B cell (primary cell): ENCODE data around the gene GALNT17. TPM values are rescaled to one million over a fixed set of nuclear protein-coding genes. Genes with fewer than 3 reads are reported as not detected.

Experiments used
- ATAC-seq: fragments of 200-7000 bp; cut with Tn5 transposase; one replicate; pipeline ENCODE4 v1.10.0; 2021; ENCODE audit warnings: low read depth, mild to moderate bottlenecking, moderate number of reproducible peaks, moderate library complexity
- CTCF ChIA-PET: fragments of 350-600 bp; sonication (Branson Sonifier 250); formaldehyde crosslinking; loops from one replicate; lab custom pipeline; 2021; ENCODE audit warnings: antibody characterized with exemption, inconsistent platforms; lab: Charles Lee
- POLR2A ChIA-PET: fragments of 350-600 bp; sonication (Branson Sonifier 250); formaldehyde crosslinking; loops from one replicate; lab custom pipeline; 2021; ENCODE audit warnings: antibody characterized with exemption; lab: Charles Lee
- DNase-seq: peaks from one replicate; pipeline ENCODE4 v3.0.0; 2013
- H2AFZ ChIP-seq: 2 replicates; pipeline ENCODE4 v1.6.1; 2012; ENCODE audit warnings: mild to moderate bottlenecking, low read depth, low read length; ENCODE audit not compliant: insufficient read depth, poor library complexity, severe bottlenecking
- H3K27ac ChIP-seq, 2 donors: 1 replicate in 1 of 2; 2 replicates in 1 of 2; pipeline ENCODE4 v1.5.1; 2012 to 2013; ENCODE audit warnings: low read length in 2 of 2, mild to moderate bottlenecking in 2 of 2, moderate library complexity in 1 of 2
- H3K27me3 ChIP-seq, 4 experiments: fragments of 200-600 bp in 1 of 4; sonication (generic) in 1 of 4; replicated peaks in 1 of 4; 1 replicate in 2 of 4; 2 replicates in 2 of 4; pipeline versions ENCODE4 v1.6.1 to v1.7.0; 2013 to 2016; ENCODE audit warnings: low read length in 3 of 4, mild to moderate bottlenecking in 2 of 4, mixed read lengths in 1 of 4, moderate library complexity in 1 of 4; ENCODE audit not compliant: insufficient read depth in 4 of 4, control insufficient read depth in 3 of 4; ENCODE audit errors: control extremely low read depth in 1 of 4
- H3K36me3 ChIP-seq, 2 experiments: replicated peaks in 1 of 2; 1 replicate in 1 of 2; 2 replicates in 1 of 2; pipeline versions ENCODE4 v1.6.1 to v1.7.1; 2013; ENCODE audit warnings: low read length in 1 of 2; ENCODE audit not compliant: insufficient read depth in 2 of 2, control insufficient read depth in 1 of 2; ENCODE audit errors: control extremely low read depth in 1 of 2, extremely low read depth in 1 of 2
- H3K4me1 ChIP-seq, 2 donors: fragments of 200-600 bp in 1 of 2; sonication (generic) in 1 of 2; 1 replicate in 1 of 2; 2 replicates in 1 of 2; pipeline versions ENCODE4 v1.5.1 to v1.6.1; 2013 to 2017; ENCODE audit warnings: low read length in 2 of 2; ENCODE audit not compliant: control insufficient read depth in 2 of 2, insufficient read depth in 2 of 2
- H3K4me2 ChIP-seq: replicated peaks from 2 replicates; pipeline ENCODE3; 2012; ENCODE audit warnings: mild to moderate bottlenecking, low read depth, low read length; ENCODE audit not compliant: poor library complexity, severe bottlenecking
- H3K4me3 ChIP-seq, 5 experiments: fragments of 200-600 bp in 1 of 5; sonication (generic) in 1 of 5; 1 replicate in 3 of 5; 2 replicates in 2 of 5; pipeline versions ENCODE4 v1.5.1 to v1.7.0; 2011 to 2016; ENCODE audit warnings: low read length in 4 of 5, mild to moderate bottlenecking in 4 of 5, low read depth in 2 of 5, control low read depth in 1 of 5, moderate library complexity in 1 of 5; ENCODE audit not compliant: insufficient read depth in 1 of 5; ENCODE audit errors: control extremely low read depth in 1 of 5, extremely low read depth in 1 of 5
- H3K79me2 ChIP-seq: fragments of 200-600 bp; sonication (generic); one replicate; pipeline ENCODE4 v1.6.0; 2016; ENCODE audit warnings: low read length; ENCODE audit not compliant: control insufficient read depth, insufficient read depth
- H3K9ac ChIP-seq: fragments of 200-600 bp; sonication (generic); 2 replicates; pipeline ENCODE4 v1.6.1; 2017; ENCODE audit warnings: mild to moderate bottlenecking, low read length, moderate library complexity
- H3K9me3 ChIP-seq, 3 donors: one replicate each; pipeline versions ENCODE4 v1.6.1 to v1.7.1; 2013; ENCODE audit warnings: low read length in 2 of 3; ENCODE audit not compliant: control insufficient read depth in 2 of 3, insufficient read depth in 1 of 3; ENCODE audit errors: control extremely low read depth in 1 of 3
- H4K20me1 ChIP-seq: 2 replicates; pipeline ENCODE4 v1.6.0; 2012; ENCODE audit warnings: mild to moderate bottlenecking, low read length; ENCODE audit not compliant: insufficient read depth, control insufficient read depth, poor library complexity, severe bottlenecking
- H3K27ac Mint-ChIP-seq: one replicate; pipeline ENCODE4 v1.8.0; 2021; ENCODE audit warnings: mixed read lengths
- H3K27me3 Mint-ChIP-seq: one replicate; pipeline ENCODE4 v1.8.0; 2021; ENCODE audit warnings: mixed read lengths
- H3K4me1 Mint-ChIP-seq: one replicate; pipeline ENCODE4 v1.8.0; 2021; ENCODE audit warnings: mixed read lengths
- H3K4me3 Mint-ChIP-seq: one replicate; pipeline ENCODE4 v1.8.0; 2021; ENCODE audit warnings: mixed read lengths
- H3K9me3 Mint-ChIP-seq: one replicate; pipeline ENCODE4 v1.8.0; 2022; ENCODE audit warnings: mixed read lengths; ENCODE audit not compliant: insufficient read depth
- EZH2 ChIP-seq: IDR thresholded peaks from 2 replicates; pipeline ENCODE4 v1.6.1; 2012; ENCODE audit warnings: borderline replicate concordance, low read depth, mild to moderate bottlenecking, moderate library complexity, low read length; ENCODE audit not compliant: insufficient read depth, poor library complexity, severe bottlenecking
- WGBS: methylation state at CpG from one replicate; pipeline ENCODE4 v1.1.5; 2013; ENCODE audit warnings: missing lambda C conversion rate; ENCODE audit not compliant: insufficient coverage; 5-methylcytosine and 5-hydroxymethylcytosine counted together
- intact Hi-C: fragments of 100-400 bp; cut with micrococcal nuclease; formaldehyde crosslinking; loops from one replicate; pipeline ENCODE4 v1.10.0; 2022
- polyA plus RNA-seq: library from polyadenylated mRNA; depleted of rRNA; stranded (reverse); fragments of >200 nt; gene quantifications from 2 replicates; pipeline ENCODE4 v1.2.3, GENCODE V29; 2012
- total RNA-seq, 2 donors: library from RNA; stranded (reverse); fragments of 120-200 nt in 1 of 2; gene quantifications; 1 replicate in 1 of 2; 2 replicates in 1 of 2; pipeline versions ENCODE4 v1.2.3 to v1.2.4, GENCODE V29; 2013 to 2022
- TF ChIP-seq, protein P1 (sequence below): fragments of 200-600 bp; IDR thresholded peaks from one replicate; pipeline ENCODE4 v1.8.0; 2022; ENCODE audit warnings: antibody characterized with exemption, mild to moderate bottlenecking

Gene GALNT17
- total and polyA plus RNA-seq, 2 donors (not counting 1 experiment from before 2014, with no cell fraction given), result not detected

- H3K9me3 Mint-ChIP-seq, result peaks cover 5% of the 10 kb centered on the region
- Histone ChIP-seq H4K20me1 (no peaks in the 10 kb centered on the region), H3K79me2 (no peaks in the 10 kb centered on the region), H2AFZ (no peak overlapping the region), H3K9ac (no peak overlapping the region), H3K4me2 (no peak overlapping the region), H3K4me1 (no peaks in the 10 kb centered on the region), H3K4me3 (no peak overlapping the region), H3K9me3 (peaks cover 0 to 10% (median 0%) of the 10 kb centered on the region in 3 donors), H3K36me3 (no peaks in the 10 kb centered on the region), H3K27me3 (no peaks in the 10 kb centered on the region), H3K27ac (no peak overlapping the region)
- no peaks in the 10 kb centered on the region for H3K4me1 Mint-ChIP-seq
- ChIA-PET CTCF (no interaction called here), POLR2A (no interaction called here)
- H3K4me3 Mint-ChIP-seq, result no peak overlapping the region
- intact Hi-C loops, result no loop called here
- DNase-seq, result no peak
- WGBS, result no CpG with 5 or more reads among the region's 2 CpGs
- no peaks in the 10 kb centered on the region for H3K27me3 Mint-ChIP-seq
- TF ChIP-seq, protein P1, sequence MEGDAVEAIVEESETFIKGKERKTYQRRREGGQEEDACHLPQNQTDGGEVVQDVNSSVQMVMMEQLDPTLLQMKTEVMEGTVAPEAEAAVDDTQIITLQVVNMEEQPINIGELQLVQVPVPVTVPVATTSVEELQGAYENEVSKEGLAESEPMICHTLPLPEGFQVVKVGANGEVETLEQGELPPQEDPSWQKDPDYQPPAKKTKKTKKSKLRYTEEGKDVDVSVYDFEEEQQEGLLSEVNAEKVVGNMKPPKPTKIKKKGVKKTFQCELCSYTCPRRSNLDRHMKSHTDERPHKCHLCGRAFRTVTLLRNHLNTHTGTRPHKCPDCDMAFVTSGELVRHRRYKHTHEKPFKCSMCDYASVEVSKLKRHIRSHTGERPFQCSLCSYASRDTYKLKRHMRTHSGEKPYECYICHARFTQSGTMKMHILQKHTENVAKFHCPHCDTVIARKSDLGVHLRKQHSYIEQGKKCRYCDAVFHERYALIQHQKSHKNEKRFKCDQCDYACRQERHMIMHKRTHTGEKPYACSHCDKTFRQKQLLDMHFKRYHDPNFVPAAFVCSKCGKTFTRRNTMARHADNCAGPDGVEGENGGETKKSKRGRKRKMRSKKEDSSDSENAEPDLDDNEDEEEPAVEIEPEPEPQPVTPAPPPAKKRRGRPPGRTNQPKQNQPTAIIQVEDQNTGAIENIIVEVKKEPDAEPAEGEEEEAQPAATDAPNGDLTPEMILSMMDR, result no peak
- no peak for TF ChIP-seq EZH2
- H3K27ac Mint-ChIP-seq, result no peak overlapping the region
- ATAC-seq, result no peak
Measured at GRCh38 chr7:71696511-71696910, 564.6 kb downstream of the GALNT17 start.

GRCh38 chr7:71697400-71697799 lies 565.5 kb downstream of the GALNT17 start:
- Histone ChIP-seq H3K4me1 (no peaks in the 10 kb centered on the region), H3K4me3 (no peak overlapping the region), H4K20me1 (no peaks in the 10 kb centered on the region), H3K27ac (no peak overlapping the region), H3K9me3 (peaks cover 0 to 10% (median 0%) of the 10 kb centered on the region in 3 donors), H3K79me2 (no peaks in the 10 kb centered on the region), H3K9ac (no peak overlapping the region), H2AFZ (no peak overlapping the region), H3K27me3 (no peaks in the 10 kb centered on the region), H3K36me3 (no peaks in the 10 kb centered on the region), H3K4me2 (no peak overlapping the region)
- WGBS, result 100% methylated on average over 2 of the region's 3 CpGs
- POLR2A ChIA-PET, result no interaction called here
- no peaks in the 10 kb centered on the region for H3K27me3 Mint-ChIP-seq
- intact Hi-C loops, result no loop called here
- no peaks in the 10 kb centered on the region for H3K4me1 Mint-ChIP-seq
- H3K9me3 Mint-ChIP-seq, result peaks cover 9% of the 10 kb centered on the region
- no peak overlapping the region for H3K27ac Mint-ChIP-seq
- DNase-seq (no peak), ATAC-seq (no peak)
- CTCF ChIA-PET, result no interaction called here
- TF ChIP-seq, protein P1, result no peak
- no peak for TF ChIP-seq EZH2
- H3K4me3 Mint-ChIP-seq, result no peak overlapping the region
